Endothelial cell of umbilical vein (primary cell): ENCODE measurements around the gene TTC27.

Experiments
- EZH2 ChIP-seq: IDR thresholded peaks from 2 replicates; pipeline ENCODE4 v1.6.1; 2012; ENCODE audit warnings: borderline replicate concordance, low read depth, mild to moderate bottlenecking, moderate library complexity, low read length, inconsistent platforms; ENCODE audit not compliant: severe bottlenecking
- FOS ChIP-seq: IDR thresholded peaks from 2 replicates; pipeline ENCODE4 v1.6.1; 2011; ENCODE audit warnings: mild to moderate bottlenecking, low read length, moderate library complexity, borderline replicate concordance; ENCODE audit not compliant: insufficient read depth
- GATA2 ChIP-seq: IDR thresholded peaks from 2 replicates; pipeline ENCODE4 v1.7.0; 2011; ENCODE audit warnings: low read depth, mild to moderate bottlenecking, moderate library complexity, mixed read lengths, low read length; ENCODE audit not compliant: insufficient read length, insufficient read depth
- JUN ChIP-seq: IDR thresholded peaks from 2 replicates; pipeline ENCODE4 v1.6.1; 2011; ENCODE audit warnings: borderline replicate concordance, low read depth; ENCODE audit not compliant: insufficient read length, insufficient read depth
- MYC ChIP-seq: IDR thresholded peaks from one replicate; pipeline ENCODE4 v1.6.1; 2011; ENCODE audit warnings: mild to moderate bottlenecking, low read depth, low read length
- POLR2A ChIP-seq: IDR thresholded peaks from 2 replicates; pipeline ENCODE4 v1.6.1; 2012; ENCODE audit warnings: low read depth, mild to moderate bottlenecking, control low read depth, low read length
- POLR2AphosphoS5 ChIP-seq: IDR thresholded peaks from 2 replicates; pipeline ENCODE4 v1.6.1; 2012; ENCODE audit warnings: low read depth, mild to moderate bottlenecking, control low read depth, low read length, moderate library complexity; ENCODE audit not compliant: insufficient read depth
- TF ChIP-seq, protein P1 (sequence below), 2 donors: IDR thresholded peaks; 1 replicate in 1 of 2; 2 replicates in 1 of 2; pipeline ENCODE4 v1.5.1; 2011; ENCODE audit warnings: low read length in 2 of 2, mild to moderate bottlenecking in 2 of 2, moderate library complexity in 2 of 2, control low read depth in 1 of 2, inconsistent platforms in 1 of 2, low read depth in 1 of 2; ENCODE audit not compliant: insufficient read depth in 1 of 2; ENCODE audit errors: extremely low read depth in 1 of 2
- TF ChIP-seq, protein P2 (sequence below): IDR thresholded peaks from 2 replicates; pipeline ENCODE4 v1.6.1; 2011; ENCODE audit not compliant: insufficient read depth, insufficient read length

DNA sequence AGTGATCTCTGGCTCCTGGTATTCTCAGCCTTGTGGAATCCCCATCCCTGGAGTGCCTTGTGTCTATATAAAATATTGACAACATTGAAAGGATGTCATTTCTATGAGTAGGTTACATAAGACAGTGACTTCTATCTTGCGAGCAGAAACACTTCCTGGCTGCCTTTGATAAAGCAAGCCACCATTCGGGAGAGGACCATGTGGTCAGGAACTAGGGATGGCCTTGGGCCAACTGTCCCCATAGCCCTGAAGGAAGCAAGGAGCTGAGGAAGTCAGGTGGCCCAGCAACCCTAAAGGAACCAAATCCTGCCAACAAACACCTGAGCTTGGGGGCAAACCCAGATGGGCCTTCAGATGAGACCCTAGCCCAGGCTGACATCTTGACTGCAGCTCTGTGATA is 205.9 kb downstream of the TTC27 start:
- TF ChIP-seq POLR2A (no peak), MYC (no peak), EZH2 (no peak), POLR2AphosphoS5 (no peak), FOS (no peak), JUN (no peak), GATA2 (no peak)
- TF ChIP-seq, protein P1, sequence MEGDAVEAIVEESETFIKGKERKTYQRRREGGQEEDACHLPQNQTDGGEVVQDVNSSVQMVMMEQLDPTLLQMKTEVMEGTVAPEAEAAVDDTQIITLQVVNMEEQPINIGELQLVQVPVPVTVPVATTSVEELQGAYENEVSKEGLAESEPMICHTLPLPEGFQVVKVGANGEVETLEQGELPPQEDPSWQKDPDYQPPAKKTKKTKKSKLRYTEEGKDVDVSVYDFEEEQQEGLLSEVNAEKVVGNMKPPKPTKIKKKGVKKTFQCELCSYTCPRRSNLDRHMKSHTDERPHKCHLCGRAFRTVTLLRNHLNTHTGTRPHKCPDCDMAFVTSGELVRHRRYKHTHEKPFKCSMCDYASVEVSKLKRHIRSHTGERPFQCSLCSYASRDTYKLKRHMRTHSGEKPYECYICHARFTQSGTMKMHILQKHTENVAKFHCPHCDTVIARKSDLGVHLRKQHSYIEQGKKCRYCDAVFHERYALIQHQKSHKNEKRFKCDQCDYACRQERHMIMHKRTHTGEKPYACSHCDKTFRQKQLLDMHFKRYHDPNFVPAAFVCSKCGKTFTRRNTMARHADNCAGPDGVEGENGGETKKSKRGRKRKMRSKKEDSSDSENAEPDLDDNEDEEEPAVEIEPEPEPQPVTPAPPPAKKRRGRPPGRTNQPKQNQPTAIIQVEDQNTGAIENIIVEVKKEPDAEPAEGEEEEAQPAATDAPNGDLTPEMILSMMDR (IDR thresholded peaks at IDR 0.05; ENCODE audit: extremely low read depth in 1 of 2, insufficient read depth in 1 of 2, low read depth in 1 of 2, low read length in 2 of 2), result no peak
- TF ChIP-seq, protein P2, sequence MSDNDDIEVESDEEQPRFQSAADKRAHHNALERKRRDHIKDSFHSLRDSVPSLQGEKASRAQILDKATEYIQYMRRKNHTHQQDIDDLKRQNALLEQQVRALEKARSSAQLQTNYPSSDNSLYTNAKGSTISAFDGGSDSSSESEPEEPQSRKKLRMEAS, result no peak
